Transverse colon (tissue), 4 donors: ENCODE data around the gene KDF1. TPM values are rescaled to one million over a fixed set of nuclear protein-coding genes. Genes with fewer than 3 reads are reported as not detected.
A peak's percentile ranks its signal among the peaks of the same experiment; 100 is the strongest.

Source experiments
- DNase-seq: peaks from one replicate; pipeline ENCODE4 v3.0.0-alpha.2; 2019
- H3K27ac ChIP-seq, 4 donors: fragments of 200-600 bp; sonication (generic); 2 replicates each; pipeline ENCODE4 v1.5.1; 2016 to 2018; ENCODE audit warnings: inconsistent platforms in 4 of 4
- H3K27me3 ChIP-seq: fragments of 200-600 bp; sonication (generic); 2 replicates; pipeline ENCODE4 v1.5.1; 2017; ENCODE audit warnings: inconsistent platforms
- H3K36me3 ChIP-seq, 4 donors: fragments of 200-600 bp; sonication (generic); 2 replicates each; pipeline ENCODE4 v1.5.1; 2017 to 2019; ENCODE audit warnings: inconsistent platforms in 4 of 4
- H3K4me1 ChIP-seq, 4 donors: fragments of 200-600 bp; sonication (generic); 2 replicates each; pipeline ENCODE4 v1.5.1; 2017 to 2020; ENCODE audit warnings: inconsistent platforms in 4 of 4
- H3K4me3 ChIP-seq, 4 donors: fragments of 200-600 bp; sonication (generic); 1 replicate in 1 of 4; 2 replicates in 3 of 4; pipeline versions ENCODE4 v1.5.1 to v1.6.1; 2017 to 2019; ENCODE audit warnings: inconsistent platforms in 4 of 4
- H3K9me3 ChIP-seq, 2 donors: fragments of 200-600 bp; sonication (generic); 2 replicates each; pipeline ENCODE4 v1.5.1; 2017 to 2019; ENCODE audit warnings: inconsistent platforms in 2 of 2
- CTCF ChIP-seq, 5 experiments: fragments of 200-600 bp in 3 of 5; fragments of 450-650 bp in 2 of 5; sonication (generic) in 3 of 5; IDR thresholded peaks; 1 replicate in 2 of 5; 2 replicates in 3 of 5; pipeline ENCODE4 v1.5.1; 2016 to 2017; ENCODE audit warnings: antibody characterized with exemption in 5 of 5, inconsistent platforms in 3 of 5, mild to moderate bottlenecking in 2 of 5, moderate library complexity in 1 of 5
- EP300 ChIP-seq: sonication (generic); formaldehyde crosslinking; IDR thresholded peaks from one replicate; pipeline ENCODE4 v1.6.1; 2017; ENCODE audit warnings: antibody characterized with exemption, low read depth
- POLR2A ChIP-seq: fragments of 450-650 bp; IDR thresholded peaks from one replicate; pipeline ENCODE4 v1.6.1; 2016; ENCODE audit warnings: antibody characterized with exemption, mild to moderate bottlenecking, moderate library complexity
- POLR2AphosphoS5 ChIP-seq, 3 donors: sonication (generic); formaldehyde crosslinking; IDR thresholded peaks; one replicate each; pipeline ENCODE4 v1.6.1; 2016; ENCODE audit warnings: antibody characterized with exemption in 3 of 3
- WGBS, 2 donors: methylation state at CpG; one replicate each; pipeline ENCODE4 v1.1.5; 2018; ENCODE audit warnings: low coverage in 1 of 2; 5-methylcytosine and 5-hydroxymethylcytosine counted together
- in situ Hi-C, 4 donors: fragments of 200-750 bp; cut with MboI; loops; one replicate each; pipeline versions ENCODE4 v1.15.0 to v1.15.1; 2017; ENCODE audit warnings: low sequenced_read_pairs in 3 of 4, low pct_ligation_motif_present in 1 of 4, low pct_unique_long_range_greater_than_20kb in 1 of 4
- intact Hi-C: fragments of 100-400 bp; cut with DNase I; formaldehyde crosslinking; loops from one replicate; pipeline ENCODE4 v1.15.1; 2023; ENCODE audit warnings: low total_unique reads
- total RNA-seq, 4 donors: library from RNA; depleted of rRNA; stranded (reverse); fragments of >200 nt; gene quantifications; one replicate each; pipeline ENCODE4 v1.1.0, GENCODE V29; 2016

The KDF1 gene
- total RNA-seq, 4 donors from 2014 or later = 11.6 to 36.2 (median 29.8) TPM

GRCh38 chr1:26923711-26924110 is 36.6 kb downstream of the KDF1 start:
- peaks cover 0 to 35% (median 12%) of the 10 kb centered on the region in 4 donors for H3K36me3 ChIP-seq
- WGBS, 2 donors = 75 to 98% methylated on average over 1 to 3 of the region's 3 CpGs
- no peak overlapping the region for H3K4me3 ChIP-seq
- TF ChIP-seq CTCF (IDR thresholded peaks at IDR 0.05) = no peak
- no peak for TF ChIP-seq POLR2A
- TF ChIP-seq EP300 = no peak
- TF ChIP-seq POLR2AphosphoS5 (IDR thresholded peaks at IDR 0.05) = no peak
- H3K27me3 ChIP-seq = no peaks in the 10 kb centered on the region
- no peak for DNase-seq
- H3K9me3 ChIP-seq = no peaks in the 10 kb centered on the region
- H3K4me1 ChIP-seq = peaks cover 8 to 23% (median 20%) of the 10 kb centered on the region in 4 donors
- in situ Hi-C loops (no loop called here), intact Hi-C loops (no loop called here)
- H3K27ac ChIP-seq = no peak overlapping the region

GRCh38 chr1:26922901-26923300 is 37.4 kb downstream of the KDF1 start:
- no peak for DNase-seq
- intact Hi-C loops = no loop called here
- TF ChIP-seq POLR2A = no peak
- TF ChIP-seq POLR2AphosphoS5 (IDR thresholded peaks at IDR 0.05) = no peak
- TF ChIP-seq EP300 = no peak
- TF ChIP-seq CTCF (IDR thresholded peaks at IDR 0.05) = no peak
- H3K9me3 ChIP-seq = no peaks in the 10 kb centered on the region
- WGBS, 2 donors = 88 to 100% methylated on average over 2 to 3 of the region's 3 CpGs
- no peak overlapping the region for H3K27ac ChIP-seq
- no peaks in the 10 kb centered on the region for H3K27me3 ChIP-seq
- in situ Hi-C loops = no loop called here
- peak overlapping the region in 1 of 4 donors; percentile 77 for H3K4me3 ChIP-seq
- H3K36me3 ChIP-seq = peaks cover 0 to 29% (median 9%) of the 10 kb centered on the region in 4 donors
- peaks cover 8 to 23% (median 20%) of the 10 kb centered on the region in 4 donors for H3K4me1 ChIP-seq

GRCh38 chr1:26922431-26922729 is 37.9 kb downstream of the KDF1 start:
- H3K4me1 ChIP-seq = peaks cover 8 to 23% (median 20%) of the 10 kb centered on the region in 4 donors
- intact Hi-C loops (no loop called here), in situ Hi-C loops (no loop called here)
- no peaks in the 10 kb centered on the region for H3K27me3 ChIP-seq
- TF ChIP-seq CTCF (IDR thresholded peaks at IDR 0.05) = no peak
- no peak for TF ChIP-seq POLR2A
- no peak for TF ChIP-seq POLR2AphosphoS5 (IDR thresholded peaks at IDR 0.05)
- no peak for TF ChIP-seq EP300
- peak overlapping the region in 3 of 4 donors; percentile 85 to 94 (median 93) for H3K27ac ChIP-seq
- H3K4me3 ChIP-seq = peak overlapping the region; percentile 74 to 98 (median 78)
- WGBS, 2 donors = 13 to 18% methylated on average over 3 to 6 of the region's 6 CpGs
- H3K9me3 ChIP-seq = no peaks in the 10 kb centered on the region
- no peak for DNase-seq
- H3K36me3 ChIP-seq = peaks cover 0 to 24% (median 8%) of the 10 kb centered on the region in 4 donors

GRCh38 chr1:26921540-26922430 is 38.5 kb downstream of the KDF1 start, which contains the start of gene NUDC:
Gene NUDC (plus strand): TSS chr1:26921743. CDS start chr1:26921849, 106 bp downstream.
- Histone ChIP-seq H3K4me3 (peak within 1 kb of the TSS; percentile 74 to 98 (median 78)), H3K27me3 (no peaks in the 10 kb centered on the region), H3K27ac (peak within 1 kb of the TSS; percentile 85 to 94 (median 92)), H3K4me1 (peaks cover 8 to 23% (median 20%) of the 10 kb centered on the region in 4 donors), H3K9me3 (no peaks in the 10 kb centered on the region), H3K36me3 (peaks cover 0 to 19% (median 8%) of the 10 kb centered on the region in 4 donors)
- intact Hi-C loops (no loop called here), in situ Hi-C loops (no loop called here)
- DNase-seq = peak; percentile 97
- WGBS, 2 donors = 1% methylated on average over 69 of the region's 83 CpGs; no CpG with 5 or more reads in 1 of the 2 donors
- TF ChIP-seq CTCF (IDR thresholded peaks at IDR 0.05) (peak in 1 of 5 experiments; percentile 35), EP300 (no peak), POLR2A (peak; percentile 86), POLR2AphosphoS5 (IDR thresholded peaks at IDR 0.05) (peak; percentile 94 to 98 (median 97))
